Posterior vena cava (tissue), 2 donors: Measurements from ENCODE around the gene ASIC2. TPM values are rescaled to one million over a fixed set of nuclear protein-coding genes. Genes with fewer than 3 reads are reported as not detected.

Experiments used
- DNase-seq: peaks from one replicate; pipeline ENCODE4 v3.0.0-alpha.2; 2020; ENCODE audit warnings: low spot score
- intact Hi-C, 2 donors: fragments of 100-400 bp; cut with DNase I; formaldehyde crosslinking; loops; one replicate each; pipeline versions ENCODE4 v1.14.1 to v1.14.2; 2022 to 2023
- total RNA-seq, 2 donors: library from RNA; stranded (reverse); fragmentation: NEBNext Ultra II Directional; extraction: Animal tissue kit (Norgen Biotek cat#: 25700); gene quantifications; one replicate each; pipeline ENCODE4 v1.2.1, GENCODE V29; 2021
- donor health status: DM: yes; HTN: yes; CAD: no.
- donor health status: DM: yes; HTN: yes; CAD: no.

The ASIC2 gene
- total RNA-seq, 2 donors from 2014 or later, result not detected

DNA sequence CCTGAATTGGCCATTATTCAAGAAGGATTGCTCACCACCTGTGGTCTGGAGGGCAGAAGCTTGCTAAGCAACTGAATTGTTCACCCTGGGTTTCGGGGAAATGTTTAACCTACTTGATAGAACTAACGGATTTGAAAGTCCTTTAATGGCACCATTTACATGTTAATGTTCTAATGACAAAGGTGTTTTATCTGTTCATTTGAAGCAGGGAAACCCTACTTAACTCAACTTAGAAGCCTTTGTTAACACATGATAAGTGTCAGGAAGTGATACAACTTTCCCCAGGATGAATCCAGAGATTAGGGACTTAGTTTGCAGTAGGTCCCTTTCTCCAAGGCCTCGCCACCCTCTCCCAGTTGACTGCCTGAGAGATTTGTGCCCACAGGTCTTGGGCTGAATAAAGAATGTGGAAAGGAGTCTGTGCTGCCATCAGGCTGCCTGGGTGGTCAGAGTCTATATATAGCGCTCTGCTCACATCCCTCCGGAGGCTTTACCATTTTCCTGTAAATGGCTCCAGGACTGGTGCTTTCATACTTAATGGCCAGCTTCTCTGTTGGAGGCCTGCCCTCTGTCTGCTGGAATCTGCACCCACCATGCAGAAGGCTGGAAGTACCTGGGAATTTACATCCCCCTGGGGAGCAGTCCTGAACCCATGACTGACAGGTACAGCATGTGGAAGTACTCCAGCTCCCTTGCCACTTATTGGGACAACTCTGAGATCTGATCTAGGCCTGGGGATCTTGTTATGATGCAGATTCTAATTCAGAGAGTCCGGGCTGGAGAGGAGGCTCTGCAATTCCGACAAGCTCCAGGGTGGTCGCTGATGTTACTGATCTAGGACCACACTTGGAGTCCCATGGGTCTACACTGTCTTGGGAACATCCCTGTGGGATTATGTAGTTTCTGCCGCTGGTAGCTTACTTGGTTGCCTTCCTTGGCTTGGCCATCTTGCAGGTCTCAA, 99.9 kb downstream of the ASIC2 start:
- DNase-seq, result no peak
- intact Hi-C loops, result no loop called here

DNA sequence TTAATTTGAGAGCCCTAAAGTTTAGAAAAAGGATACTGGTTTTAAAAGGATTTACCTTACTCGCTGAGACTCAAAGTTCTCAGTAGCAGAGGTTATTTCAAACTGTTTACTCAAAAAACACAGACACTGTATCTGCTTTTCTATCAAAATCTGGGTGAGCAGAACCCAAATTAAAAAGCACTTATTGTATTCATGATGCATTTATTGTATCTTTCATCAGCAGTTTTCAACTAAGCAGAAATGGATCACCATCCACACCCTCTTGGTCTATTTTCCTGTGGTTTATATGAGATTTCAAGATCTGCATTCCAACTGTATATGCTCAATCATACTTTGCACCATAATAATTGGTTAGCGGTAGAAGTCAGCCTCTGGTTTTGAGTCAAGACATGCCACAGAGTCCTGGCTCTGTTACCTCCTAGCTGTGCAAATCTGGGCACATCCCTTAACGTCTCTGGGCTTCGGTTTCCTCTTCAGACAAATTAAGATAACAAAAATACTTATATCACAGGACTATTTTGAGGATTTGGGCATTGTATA, 109.5 kb downstream of the ASIC2 start:
- DNase-seq, result no peak
- intact Hi-C loops, result no loop called here

DNA sequence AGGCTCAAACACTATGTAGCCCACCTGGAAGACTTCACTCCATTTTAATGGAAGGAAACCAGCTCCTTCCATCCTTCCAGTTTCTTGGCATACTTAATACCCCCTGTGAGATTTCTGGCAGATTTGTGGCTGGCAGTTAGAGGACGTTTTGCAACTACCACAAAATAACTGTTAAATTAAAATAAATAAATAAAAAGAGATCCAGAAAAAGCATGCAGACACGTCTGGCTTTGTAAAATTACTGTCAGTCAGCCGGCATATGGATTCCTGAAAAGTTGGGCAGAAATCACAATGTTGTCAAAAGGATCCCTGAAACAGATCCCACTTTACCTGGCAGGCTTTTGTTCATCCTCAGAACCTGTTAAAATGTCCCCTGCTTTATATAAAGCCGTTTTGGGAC, 113.9 kb downstream of the ASIC2 start:
- DNase-seq, result no peak
- intact Hi-C loops, result no loop called here

DNA sequence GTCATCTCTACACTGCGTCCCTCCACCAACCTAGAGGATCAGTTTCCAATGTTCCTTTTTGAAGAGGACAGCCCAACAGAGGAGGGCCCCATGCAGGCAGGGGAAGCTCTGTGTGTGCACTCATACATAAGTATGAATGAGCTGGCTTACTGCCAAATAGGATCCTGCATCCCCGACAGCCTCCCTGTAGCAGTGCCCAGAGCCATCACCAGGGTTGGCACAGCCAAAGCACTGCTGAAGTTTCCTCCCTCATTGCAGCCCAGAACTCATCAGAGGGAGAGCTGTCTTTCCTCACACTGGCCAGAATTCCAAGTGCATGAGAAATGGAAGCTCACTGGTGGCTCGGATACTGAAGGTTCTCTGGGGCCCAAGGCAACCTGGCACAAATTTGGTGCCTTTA, 114.4 kb downstream of the ASIC2 start:
- intact Hi-C loops, result no loop called here
- DNase-seq, result no peak

DNA sequence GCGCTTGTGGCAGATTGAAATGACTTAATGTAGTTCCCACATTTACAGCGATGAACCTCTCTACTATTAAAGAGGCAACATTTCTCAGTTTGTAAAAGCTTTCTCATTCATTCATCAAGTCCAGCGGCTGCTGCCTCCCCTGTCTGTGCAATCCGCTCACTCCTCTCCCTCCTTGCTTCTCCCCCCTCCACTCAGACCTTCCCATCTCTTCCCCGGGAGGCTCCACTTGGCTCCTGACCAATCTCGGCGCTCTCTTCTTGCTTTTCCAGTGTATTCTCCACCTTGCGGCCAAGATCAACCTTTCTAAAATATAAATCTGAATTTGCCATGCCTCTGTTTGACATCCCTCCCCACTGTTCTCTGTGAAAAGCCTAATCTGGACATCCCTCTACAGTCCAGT, 117.5 kb downstream of the ASIC2 start:
- intact Hi-C loops, result no loop called here
- no peak for DNase-seq

DNA sequence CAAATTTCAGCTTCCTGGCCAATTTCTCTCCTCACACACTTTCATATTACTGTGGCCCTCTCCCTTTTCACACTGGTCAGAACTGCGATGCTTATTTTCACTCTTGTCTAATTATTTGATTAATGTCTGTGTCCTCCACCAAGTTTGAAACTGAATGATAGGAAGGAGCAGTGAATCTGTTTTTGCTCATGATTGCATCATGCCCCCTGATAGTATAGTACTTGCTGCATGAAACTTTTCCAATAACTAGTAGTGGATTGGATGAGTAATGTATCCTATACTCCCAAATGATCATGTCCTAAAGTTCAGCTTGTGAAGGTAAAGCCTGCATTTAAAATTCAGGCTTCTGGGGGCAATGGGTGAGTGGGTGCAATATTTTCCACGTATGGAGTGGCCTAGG, 121.2 kb downstream of the ASIC2 start:
- no peak for DNase-seq
- intact Hi-C loops, result loop anchor here in 1 of 2 donors (1.0 kb wide), 1 partner anchor 26 kb away; no protein-coding TSS in a partner anchor

DNA sequence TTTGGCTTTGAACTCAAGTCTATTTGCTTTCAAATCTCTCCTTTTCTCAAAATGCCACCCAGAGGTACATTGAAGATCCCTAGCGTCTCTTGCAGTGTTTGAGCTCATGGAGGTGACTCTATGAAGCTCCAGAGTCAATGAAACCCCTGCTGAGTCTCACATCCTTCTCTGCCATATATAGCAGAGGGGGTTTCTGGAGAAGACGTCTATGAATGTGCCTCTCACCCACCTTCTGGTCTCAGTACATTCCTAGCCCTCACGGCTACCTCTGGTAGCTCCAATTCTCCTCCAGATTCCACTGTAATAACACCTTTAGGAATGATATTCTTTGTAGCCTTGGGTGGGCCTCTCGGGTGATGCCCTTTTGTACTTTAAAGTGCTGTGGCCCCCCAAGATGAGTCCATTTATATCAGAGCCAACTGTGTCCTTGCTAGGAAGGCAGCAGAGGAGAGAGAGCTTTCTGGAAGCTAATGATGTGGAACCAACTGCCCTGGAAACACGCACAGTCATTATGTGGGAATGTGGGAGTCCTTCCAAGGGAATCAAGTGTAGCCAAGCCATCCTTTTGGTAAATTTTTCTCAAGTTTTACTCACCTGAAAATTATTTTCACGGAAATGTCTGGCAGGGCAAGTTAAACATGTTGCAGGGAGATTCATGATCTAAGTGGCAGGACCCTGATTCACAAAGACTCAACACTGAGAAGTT, 123.4 kb downstream of the ASIC2 start:
- intact Hi-C loops, result no loop called here
- no peak for DNase-seq

DNA sequence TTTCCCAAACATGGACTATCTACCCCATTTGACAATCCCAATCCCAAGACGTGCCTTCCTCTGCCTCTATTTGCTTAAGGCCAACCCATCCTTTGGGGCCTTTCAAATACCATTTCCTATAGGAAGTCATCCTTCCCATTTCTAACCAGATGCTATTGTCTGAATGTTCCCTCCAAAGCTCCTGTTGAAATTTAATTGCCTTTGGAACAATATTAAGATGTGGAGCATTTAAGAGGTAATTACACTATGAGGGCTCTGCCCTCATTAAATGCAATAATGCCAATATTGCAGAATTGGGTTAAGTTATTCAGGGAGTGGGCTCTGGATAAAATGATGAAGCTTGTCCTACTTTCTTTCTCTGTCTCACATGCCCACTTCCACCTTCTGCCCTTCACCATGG, 125.4 kb downstream of the ASIC2 start:
- DNase-seq, result no peak
- intact Hi-C loops, result no loop called here

DNA sequence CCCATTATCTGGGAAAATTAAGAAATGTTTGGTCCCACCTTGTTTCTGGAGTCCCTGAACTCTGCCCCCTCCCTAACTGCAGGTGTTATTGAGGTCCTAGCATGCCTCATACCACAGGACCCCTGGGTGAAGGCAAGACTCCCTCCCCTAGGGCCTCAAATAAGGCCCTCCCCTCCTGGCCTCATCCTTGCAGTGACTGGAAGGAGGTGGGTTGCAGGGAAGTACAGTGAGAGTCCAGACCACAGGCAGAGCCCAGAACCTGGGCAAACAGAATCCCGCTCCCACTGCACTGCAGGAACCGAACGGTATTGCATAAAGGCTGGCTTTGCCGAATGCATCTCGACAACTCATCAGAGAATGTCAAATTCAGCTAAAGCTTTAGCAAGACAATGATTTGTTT, 126.6 kb downstream of the ASIC2 start:
- DNase-seq, result no peak
- intact Hi-C loops, result no loop called here

DNA sequence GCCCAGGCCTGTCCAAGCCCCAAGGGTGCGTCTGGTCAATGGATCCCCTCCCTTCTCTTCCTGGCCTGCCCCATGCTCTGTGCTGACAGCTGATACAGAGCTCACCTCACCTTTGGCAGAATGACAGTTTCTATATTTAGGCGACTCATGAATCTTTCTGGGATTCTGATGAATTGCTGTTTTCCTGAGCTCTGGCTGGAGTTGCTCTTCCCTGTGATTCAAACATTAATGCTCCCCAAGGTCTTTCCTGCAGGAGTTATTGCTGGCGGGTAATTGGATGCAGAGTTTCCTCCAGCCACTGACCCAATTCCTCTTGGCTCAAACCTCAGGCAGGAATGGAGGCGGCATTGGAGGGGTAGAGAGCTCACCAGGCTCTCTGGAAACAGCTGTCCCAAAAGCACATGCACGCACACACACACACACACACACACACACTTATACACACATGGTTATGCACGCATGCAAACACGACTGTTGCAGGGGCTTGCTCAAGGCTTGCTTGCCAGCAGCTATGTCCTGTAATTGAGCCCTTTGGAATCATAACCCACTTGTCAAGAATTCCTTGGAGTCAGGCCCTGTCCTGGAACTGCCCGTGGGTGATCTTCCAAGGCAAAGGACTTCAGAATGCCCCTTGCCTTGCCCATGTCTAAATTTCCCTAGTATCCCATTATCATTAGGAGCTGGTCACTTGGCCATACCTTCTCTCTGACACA, 128.8 kb downstream of the ASIC2 start:
- intact Hi-C loops, result no loop called here
- DNase-seq, result no peak

DNA sequence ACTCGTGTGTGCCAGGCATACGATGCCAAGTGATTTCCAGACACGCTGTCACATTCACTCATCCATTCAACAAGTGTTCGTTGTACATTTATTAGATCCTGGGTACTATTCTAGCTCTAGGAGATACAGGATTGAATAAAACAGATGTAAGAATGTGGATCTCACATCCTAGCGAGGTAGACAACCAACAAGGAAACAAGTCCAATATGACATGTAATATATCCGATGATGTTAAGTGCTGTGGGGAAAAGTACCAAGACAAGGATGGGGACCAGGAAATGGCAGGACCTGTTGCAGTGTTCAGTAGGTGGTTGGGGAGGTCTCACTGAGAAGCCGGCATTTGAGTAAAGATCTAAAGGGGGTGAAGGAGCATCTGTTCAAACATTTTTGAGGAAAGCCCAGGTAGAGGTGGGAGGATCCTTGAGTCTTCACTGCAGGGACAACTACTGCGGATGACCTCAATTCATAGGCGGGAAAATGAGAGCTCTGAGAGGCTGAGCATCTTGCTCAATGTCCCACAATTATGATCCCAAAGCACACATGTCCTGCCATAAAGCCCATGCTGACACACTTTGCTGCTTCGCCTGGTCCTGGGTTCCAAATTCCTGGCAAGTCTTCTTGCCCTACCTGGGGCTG, 129.4 kb downstream of the ASIC2 start:
- intact Hi-C loops, result no loop called here

DNA sequence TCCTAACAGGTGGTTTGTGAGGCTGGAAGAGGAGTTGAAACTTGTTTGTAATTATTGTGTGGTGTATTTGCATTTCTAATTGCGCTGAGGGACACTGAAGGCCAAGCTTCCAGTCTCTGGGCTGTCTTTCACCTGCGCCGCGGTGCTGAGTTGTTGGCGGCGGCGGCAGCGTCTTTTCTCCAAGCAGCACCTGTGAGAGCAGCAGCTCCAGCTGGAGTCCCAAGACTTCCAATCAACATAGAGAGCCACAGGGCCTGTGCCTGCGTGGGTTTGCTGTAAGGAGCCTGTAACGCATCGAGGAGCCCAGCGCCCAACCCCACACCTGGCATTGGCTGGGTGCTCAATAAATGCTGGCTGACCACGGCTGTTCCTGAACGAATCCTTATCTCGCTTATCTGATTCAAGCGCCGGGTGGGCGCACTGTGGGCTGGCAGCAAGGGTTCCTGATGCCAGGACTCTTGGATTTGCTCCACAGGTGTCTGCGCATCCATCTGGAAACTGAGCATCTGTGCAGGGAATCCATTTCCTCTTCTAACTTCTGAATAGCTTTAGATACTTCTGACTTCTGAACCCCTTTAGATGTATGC, 138.1 kb downstream of the ASIC2 start:
- intact Hi-C loops, result no loop called here
- no peak for DNase-seq

More for the DNA sequence above, 129.4 kb downstream of the ASIC2 start:
- DNase-seq, result no peak

DNA sequence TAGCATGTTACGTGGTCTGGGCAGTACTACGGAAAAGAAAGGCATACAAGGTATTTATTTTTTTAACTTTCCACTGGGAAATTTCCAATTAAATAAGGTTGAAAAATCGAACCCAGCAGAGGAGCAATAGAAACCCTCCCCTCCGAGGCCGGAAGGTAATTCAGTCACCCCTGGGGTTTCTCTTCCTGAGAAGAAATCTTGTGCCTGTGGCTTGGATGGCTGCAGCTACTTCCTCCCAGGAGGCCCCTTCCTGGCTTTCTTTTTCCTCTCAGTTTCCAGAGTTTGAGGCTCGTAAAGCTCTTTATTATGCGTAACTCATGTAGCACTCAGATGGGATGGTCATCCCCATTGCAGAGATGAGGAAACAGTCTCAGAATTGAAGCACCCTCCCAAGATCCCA, 140.3 kb downstream of the ASIC2 start:
- DNase-seq, result no peak
- intact Hi-C loops, result no loop called here

DNA sequence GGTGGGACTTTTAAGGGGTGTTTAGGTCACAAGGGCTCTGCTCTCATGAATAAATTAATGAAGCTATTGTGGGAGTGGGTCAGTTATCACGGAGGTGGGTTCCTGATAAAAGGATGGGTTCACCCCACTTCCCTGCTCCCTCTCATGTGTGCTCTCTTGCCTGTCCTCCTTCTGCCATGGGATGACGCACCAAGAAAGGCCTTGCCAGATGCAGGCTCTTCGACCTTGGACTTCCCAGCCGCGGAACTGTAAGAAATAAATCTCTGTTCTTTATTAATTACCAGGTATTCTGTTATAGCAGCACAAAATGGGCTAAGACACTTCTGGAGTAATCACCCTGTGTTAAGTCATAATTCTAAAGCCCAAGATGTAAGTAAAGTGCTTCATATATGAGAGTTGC, 141.5 kb downstream of the ASIC2 start:
- intact Hi-C loops, result no loop called here
- no peak for DNase-seq

DNA sequence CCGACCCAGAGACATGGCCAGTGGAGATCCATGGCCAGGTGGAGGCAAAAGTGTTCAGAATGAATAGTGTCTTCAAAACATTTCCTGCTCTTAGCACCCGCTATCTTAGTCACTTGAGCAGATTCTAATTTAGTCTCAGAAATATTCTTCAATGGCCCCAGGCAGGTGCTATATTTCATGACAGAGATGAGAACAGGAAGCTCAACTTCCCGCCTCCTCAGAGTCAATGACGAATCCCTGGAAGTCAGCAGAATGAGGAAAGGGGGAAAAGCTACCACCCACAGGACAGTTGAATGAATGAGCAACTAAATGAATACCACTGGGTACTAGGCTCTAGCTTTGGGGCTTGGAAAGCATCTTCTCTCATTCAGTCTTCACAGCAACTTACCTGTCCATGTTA, 147.2 kb downstream of the ASIC2 start:
- no peak for DNase-seq
- intact Hi-C loops, result loop anchor here in 1 of 2 donors (1.0 kb wide), 2 partner anchors 25 to 37 kb away; no protein-coding TSS in a partner anchor

DNA sequence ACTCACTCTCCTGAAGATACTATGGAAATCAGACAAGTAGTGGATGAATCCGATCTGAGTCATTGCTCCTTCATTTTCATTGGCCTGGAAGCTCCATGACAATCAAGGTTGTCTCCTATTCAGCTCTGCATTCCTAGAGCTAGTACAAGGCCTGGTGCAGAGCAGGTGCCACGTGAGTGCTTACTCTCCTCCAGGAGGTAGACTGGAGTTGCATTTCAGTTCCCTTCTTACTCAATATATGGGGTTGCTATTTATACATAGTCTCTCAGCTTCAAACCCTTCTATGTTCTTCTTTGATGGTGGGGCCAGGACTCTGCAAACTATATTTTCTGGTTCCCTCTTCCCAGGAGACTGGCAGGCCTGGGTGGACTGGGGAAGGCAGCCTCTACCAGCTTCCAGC, 148.3 kb downstream of the ASIC2 start:
- intact Hi-C loops, result no loop called here

DNA sequence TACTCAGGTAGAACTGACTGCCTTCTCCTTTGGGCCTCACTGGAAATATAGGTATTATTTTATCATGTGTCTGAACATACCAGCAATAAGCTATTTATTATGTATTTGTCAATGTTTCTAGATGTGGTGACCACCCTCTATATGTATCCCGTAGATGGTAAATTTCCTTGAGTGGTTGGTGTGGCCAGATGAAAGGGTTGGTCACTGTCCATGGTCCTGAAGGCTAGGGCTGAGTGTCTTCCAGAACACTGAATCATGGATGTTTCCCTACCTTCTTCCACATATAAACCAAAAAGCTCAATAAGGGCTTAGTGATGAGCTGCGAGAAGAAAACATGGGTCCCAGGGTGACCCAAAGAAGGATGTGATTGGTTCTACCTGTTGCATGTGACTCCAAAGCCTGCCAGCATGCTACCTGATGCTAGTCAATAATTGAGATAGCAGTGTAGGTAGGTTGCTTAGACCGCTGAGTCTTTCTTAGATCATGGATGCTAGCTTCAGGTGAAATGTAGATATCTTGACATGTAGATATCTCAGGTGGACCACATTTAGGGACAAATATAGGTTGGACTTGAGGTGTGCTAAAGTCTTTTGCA, 150.3 kb downstream of the ASIC2 start:
- no peak for DNase-seq

More for the DNA sequence above, 148.3 kb downstream of the ASIC2 start:
- no peak for DNase-seq

DNA sequence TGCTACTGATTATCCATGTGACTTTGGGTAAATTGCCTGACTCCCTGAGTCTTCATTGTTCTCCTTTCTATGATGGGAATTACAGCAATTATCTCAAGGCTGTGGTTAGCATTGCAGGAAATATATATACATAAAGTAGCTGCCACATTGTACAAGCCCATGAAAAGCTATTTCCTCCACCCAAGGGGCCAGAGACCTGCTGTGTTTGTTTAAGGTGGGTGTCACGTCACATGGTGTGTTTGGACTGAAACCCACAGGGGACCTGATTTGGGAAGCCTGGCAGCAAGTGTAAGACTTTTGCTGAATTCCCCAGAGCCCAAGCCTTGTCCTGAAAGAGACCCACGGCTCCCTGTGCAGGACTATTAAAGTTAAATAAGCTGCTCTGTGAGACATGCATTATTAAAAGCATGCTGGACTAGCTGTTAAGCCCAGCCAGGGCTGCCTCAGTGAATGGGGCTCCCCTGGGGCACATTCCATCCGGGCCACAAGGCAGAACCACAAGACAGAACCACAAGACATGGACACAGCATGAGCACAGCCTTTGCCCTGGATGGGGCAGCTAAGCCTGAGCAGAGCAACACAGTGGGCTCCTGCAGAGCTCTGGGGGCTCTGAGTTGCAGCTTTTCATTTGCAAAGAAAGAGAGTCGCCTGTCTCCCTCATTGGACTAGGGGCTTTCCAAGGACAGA, 152.5 kb downstream of the ASIC2 start:
- intact Hi-C loops, result no loop called here

More for the DNA sequence above, 150.3 kb downstream of the ASIC2 start:
- intact Hi-C loops, result no loop called here

More for the DNA sequence above, 152.5 kb downstream of the ASIC2 start:
- no peak for DNase-seq
